ENCODE measurements around the gene SPG11.

DNA sequence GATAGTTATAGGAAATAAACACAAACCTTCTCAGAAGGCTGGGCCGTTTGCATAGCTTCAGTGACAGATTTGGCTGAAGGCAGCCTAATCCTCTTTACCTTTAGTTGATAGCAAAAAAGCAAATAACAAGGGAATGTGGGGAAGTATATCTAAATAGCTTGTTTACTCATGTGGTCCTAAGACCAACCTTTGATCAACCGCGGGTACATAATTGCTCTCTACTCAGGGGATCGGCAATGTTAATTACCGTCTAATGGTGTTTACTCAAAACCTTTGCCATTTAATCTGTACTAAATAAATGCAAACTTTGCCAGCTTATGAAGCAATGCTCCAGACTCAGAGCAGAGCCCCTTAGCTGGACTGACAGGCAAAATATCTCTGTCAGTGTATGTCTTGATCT is 74.9 kb downstream of the SPG11 start:
- TF ChIP-seq FOXK2 (IDR thresholded peaks at IDR 0.05) (no peak), FOXM1 (IDR thresholded peaks at IDR 0.05; ENCODE audit: borderline replicate concordance) (no peak), CTBP1 (IDR thresholded peaks at IDR 0.05; ENCODE audit: borderline replicate concordance) (no peak), TARDBP (IDR thresholded peaks at IDR 0.05) (no peak), L3MBTL2 (conservative IDR thresholded peaks at IDR 0.05) (no peak), FOXA1 (IDR thresholded peaks at IDR 0.05) (no peak), NFRKB (IDR thresholded peaks at IDR 0.05) (no peak), ZNF384 (IDR thresholded peaks at IDR 0.05) (no peak)
- TF ChIP-seq, protein P1, sequence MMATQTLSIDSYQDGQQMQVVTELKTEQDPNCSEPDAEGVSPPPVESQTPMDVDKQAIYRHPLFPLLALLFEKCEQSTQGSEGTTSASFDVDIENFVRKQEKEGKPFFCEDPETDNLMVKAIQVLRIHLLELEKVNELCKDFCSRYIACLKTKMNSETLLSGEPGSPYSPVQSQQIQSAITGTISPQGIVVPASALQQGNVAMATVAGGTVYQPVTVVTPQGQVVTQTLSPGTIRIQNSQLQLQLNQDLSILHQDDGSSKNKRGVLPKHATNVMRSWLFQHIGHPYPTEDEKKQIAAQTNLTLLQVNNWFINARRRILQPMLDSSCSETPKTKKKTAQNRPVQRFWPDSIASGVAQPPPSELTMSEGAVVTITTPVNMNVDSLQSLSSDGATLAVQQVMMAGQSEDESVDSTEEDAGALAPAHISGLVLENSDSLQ (IDR thresholded peaks at IDR 0.05) = no peak

Measured in HEK293T (cell line).